ENCODE results near the gene COMMD7. TPM values are rescaled to one million over a fixed set of nuclear protein-coding genes. Genes with fewer than 3 reads are reported as not detected.

COMMD7 gene
- total RNA-seq, 1 experiment from 2014 or later: 66.1 TPM

- Histone ChIP-seq H2BK20ac (ENCODE audit: low read depth, low read length, poor library complexity, severe bottlenecking) (no peak overlapping the region), H4K8ac (replicated peaks; ENCODE audit: insufficient read length, low read depth, low read length) (no peak overlapping the region), H3K23ac (ENCODE audit: insufficient read length, low read depth, low read length) (no peak overlapping the region), H3K23me2 (ENCODE audit: insufficient read length, low read depth, low read length, poor library complexity, severe bottlenecking) (no peaks in the 10 kb centered on the region), H3K56ac (ENCODE audit: insufficient read length, low read depth, low read length) (no peak overlapping the region), H3K9me3 (ENCODE audit: control insufficient read depth, low read depth, low read length) (no peaks in the 10 kb centered on the region), H2BK12ac (ENCODE audit: insufficient read length, low read depth, low read length) (no peak overlapping the region), H3K4ac (ENCODE audit: low read depth, low read length) (no peak overlapping the region), H2BK120ac (ENCODE audit: low read depth, low read length, poor library complexity, severe bottlenecking) (no peak overlapping the region), H3K79me1 (ENCODE audit: insufficient read depth, low read depth, low read length, poor library complexity, severe bottlenecking) (no peaks in the 10 kb centered on the region), H2AK5ac (ENCODE audit: insufficient read length, low read length) (no peak overlapping the region), H3K9ac (ENCODE audit: extremely low read depth, insufficient read length, low read length) (no peak overlapping the region), H4K91ac (ENCODE audit: insufficient read length, low read depth, low read length) (no peak overlapping the region), H3K4me1 (ENCODE audit: insufficient read depth, low read length) (peaks cover 9% of the 10 kb centered on the region; the same call in 1 of the 2 replicates), H3K4me2 (ENCODE audit: insufficient read depth, insufficient read length, low read length) (no peak overlapping the region), H3K18ac (ENCODE audit: insufficient read length, low read depth, low read length) (no peak overlapping the region), H3K27ac (ENCODE audit: insufficient read length, low read depth, low read length) (no peak overlapping the region), H4K20me1 (ENCODE audit: control insufficient read depth, insufficient read depth, insufficient read length) (no peaks in the 10 kb centered on the region), H2BK5ac (ENCODE audit: insufficient read length, low read length) (no peak overlapping the region), H2AFZ (ENCODE audit: low read length) (no peak overlapping the region), H3T11ph (ENCODE audit: low read length) (no peak overlapping the region), H3K79me2 (ENCODE audit: insufficient read depth, low read length) (peaks cover 2% of the 10 kb centered on the region; the same call in 1 of the 2 replicates), H2BK15ac (ENCODE audit: low read depth, low read length) (no peak overlapping the region), H3K27me3 (ENCODE audit: insufficient read depth, low read length) (no peaks in the 10 kb centered on the region), H4K5ac (ENCODE audit: insufficient read length, low read depth, low read length) (no peak overlapping the region), H3K14ac (ENCODE audit: insufficient read depth, low read length) (no peak overlapping the region)
- H3K4me1 Mint-ChIP-seq: peaks cover 26 to 27% of the 10 kb centered on the region in 2 experiments
- peaks cover 6 to 37% (median 27%) of the 10 kb centered on the region in 3 experiments; a peak in 6 of 7 replicates for H3K36me3 Mint-ChIP-seq (ENCODE audit: insufficient read depth in 1 of 3, low read depth in 3 of 3)
- no peak for DNase-seq
- 0 out of 7 replicates have a peak overlapping the region, but pooled peaks of 1 of the 3 experiments have one; percentile 70 for H3K27ac Mint-ChIP-seq
- no peaks in the 10 kb centered on the region for H3K27me3 Mint-ChIP-seq (ENCODE audit: low read depth)
- no CpG with 5 or more reads among the region's 4 CpGs for WGBS (ENCODE audit: extremely low coverage, insufficient read length, low lambda C conversion rate)
- TF ChIP-seq, protein P1, sequence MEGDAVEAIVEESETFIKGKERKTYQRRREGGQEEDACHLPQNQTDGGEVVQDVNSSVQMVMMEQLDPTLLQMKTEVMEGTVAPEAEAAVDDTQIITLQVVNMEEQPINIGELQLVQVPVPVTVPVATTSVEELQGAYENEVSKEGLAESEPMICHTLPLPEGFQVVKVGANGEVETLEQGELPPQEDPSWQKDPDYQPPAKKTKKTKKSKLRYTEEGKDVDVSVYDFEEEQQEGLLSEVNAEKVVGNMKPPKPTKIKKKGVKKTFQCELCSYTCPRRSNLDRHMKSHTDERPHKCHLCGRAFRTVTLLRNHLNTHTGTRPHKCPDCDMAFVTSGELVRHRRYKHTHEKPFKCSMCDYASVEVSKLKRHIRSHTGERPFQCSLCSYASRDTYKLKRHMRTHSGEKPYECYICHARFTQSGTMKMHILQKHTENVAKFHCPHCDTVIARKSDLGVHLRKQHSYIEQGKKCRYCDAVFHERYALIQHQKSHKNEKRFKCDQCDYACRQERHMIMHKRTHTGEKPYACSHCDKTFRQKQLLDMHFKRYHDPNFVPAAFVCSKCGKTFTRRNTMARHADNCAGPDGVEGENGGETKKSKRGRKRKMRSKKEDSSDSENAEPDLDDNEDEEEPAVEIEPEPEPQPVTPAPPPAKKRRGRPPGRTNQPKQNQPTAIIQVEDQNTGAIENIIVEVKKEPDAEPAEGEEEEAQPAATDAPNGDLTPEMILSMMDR (conservative IDR thresholded peaks at IDR 0.05): no peak
- no peak overlapping the region for H3K4me3 Mint-ChIP-seq
- H3K9me3 Mint-ChIP-seq: no peaks in the 10 kb centered on the region
Observed at GRCh38 chr20:32711346-32711745, 31.9 kb downstream of the COMMD7 start.
